ENCODE measurements around the gene FBXW8.

GRCh38 chr12:116916714-116917114 is 6.0 kb downstream of the FBXW8 start:
- TF ChIP-seq CTCF (IDR thresholded peaks at IDR 0.05) (no peak), POLR2A (IDR thresholded peaks at IDR 0.05) (no peak)

All from vagina (tissue), 2 donors.